Natural killer cell (primary cell): ENCODE results near the gene MBNL1. TPM values are rescaled to one million over a fixed set of nuclear protein-coding genes. Genes with fewer than 3 reads are reported as not detected.

Experiments
- ATAC-seq, 3 donors: fragments of 150-1000 bp in 2 of 3; fragments of 200-7000 bp in 1 of 3; cut with Tn5 transposase; 1 replicate in 1 of 3; 2 replicates in 2 of 3; pipeline ENCODE4 v1.10.0; 2021; ENCODE audit warnings: mild to moderate bottlenecking in 2 of 3, moderate library complexity in 2 of 3
- DNase-seq, 2 donors: peaks; one replicate each; pipeline versions ENCODE4 v3.0.0 to v3.0.0-alpha.2; 2013 to 2021; ENCODE audit warnings: mixed read lengths in 1 of 2
- H3K27ac ChIP-seq: one replicate; pipeline ENCODE4 v1.5.1; 2013; ENCODE audit warnings: mild to moderate bottlenecking, low read length
- H3K27me3 ChIP-seq: one replicate; pipeline ENCODE4 v1.6.1; 2013; ENCODE audit warnings: low read length; ENCODE audit not compliant: control insufficient read depth, insufficient read depth
- H3K36me3 ChIP-seq: one replicate; pipeline ENCODE4 v1.6.1; 2013; ENCODE audit warnings: low read length; ENCODE audit not compliant: control insufficient read depth, insufficient read depth
- H3K4me1 ChIP-seq: one replicate; pipeline ENCODE4 v1.6.1; 2013; ENCODE audit warnings: low read length; ENCODE audit not compliant: control insufficient read depth, insufficient read depth
- H3K4me3 ChIP-seq: one replicate; pipeline ENCODE4 v1.5.1; 2013; ENCODE audit warnings: low read length
- H3K9me3 ChIP-seq: one replicate; pipeline ENCODE4 v1.6.1; 2013; ENCODE audit warnings: low read length; ENCODE audit not compliant: control insufficient read depth, insufficient read depth
- H3K27ac Mint-ChIP-seq, 2 donors: one replicate each; pipeline ENCODE4 v1.8.0; 2022; ENCODE audit warnings: mild to moderate bottlenecking in 2 of 2, mixed read lengths in 2 of 2, moderate library complexity in 1 of 2
- H3K27me3 Mint-ChIP-seq, 2 donors: one replicate each; pipeline ENCODE4 v1.8.0; 2022; ENCODE audit warnings: low read depth in 2 of 2, mixed read lengths in 2 of 2
- H3K36me3 Mint-ChIP-seq: one replicate; pipeline ENCODE4 v1.8.0; 2022; ENCODE audit warnings: mixed read lengths
- H3K4me1 Mint-ChIP-seq, 2 donors: one replicate each; pipeline ENCODE4 v1.8.0; 2022; ENCODE audit warnings: mixed read lengths in 2 of 2
- H3K4me3 Mint-ChIP-seq: one replicate; pipeline ENCODE4 v1.8.0; 2022; ENCODE audit warnings: mild to moderate bottlenecking, moderate library complexity, mixed read lengths
- H3K9me3 Mint-ChIP-seq, 2 donors: one replicate each; pipeline ENCODE4 v1.8.0; 2022; ENCODE audit warnings: mixed read lengths in 2 of 2
- CTCF ChIP-seq: fragments of 200-600 bp; IDR thresholded peaks from one replicate; pipeline ENCODE4 v1.8.0; 2022; ENCODE audit warnings: antibody characterized with exemption
- WGBS: methylation state at CpG from one replicate; pipeline ENCODE4 v1.1.7; 2013; ENCODE audit warnings: missing lambda C conversion rate; ENCODE audit not compliant: insufficient coverage; 5-methylcytosine and 5-hydroxymethylcytosine counted together
- intact Hi-C: fragments of 100-400 bp; cut with micrococcal nuclease; formaldehyde crosslinking; loops from one replicate; pipeline ENCODE4 v1.14.2; 2022
- total RNA-seq, 4 donors: library from RNA; stranded (reverse); fragments of 120-200 nt in 1 of 4; gene quantifications; one replicate each; pipeline versions ENCODE4 v1.2.3 to v1.2.4, GENCODE V29; 2013 to 2022

The MBNL1 gene
- total RNA-seq, 3 donors from 2014 or later (not counting 1 experiment from before 2014, with no cell fraction given) = 600 to 704 (median 607) TPM

DNA sequence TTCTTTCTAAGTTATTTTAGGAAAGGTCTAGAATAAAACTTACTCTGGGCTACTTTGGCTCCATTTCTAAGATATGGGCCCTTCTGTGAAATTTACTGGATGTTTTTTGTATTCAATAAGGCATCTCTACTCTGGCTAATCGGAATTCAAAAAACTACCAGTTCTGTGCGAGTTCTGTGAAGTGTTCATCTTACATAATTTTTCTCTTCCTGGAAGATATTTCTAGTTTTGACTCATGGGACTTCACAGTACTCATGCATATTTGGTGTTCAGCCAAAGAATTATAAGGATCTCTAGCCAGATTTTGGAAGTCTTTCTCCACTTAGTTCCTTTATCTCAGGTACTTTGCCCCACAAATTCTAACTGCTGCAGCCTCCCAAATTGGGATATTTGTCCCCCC lies 46.4 kb upstream of the MBNL1 start:
- Mint-ChIP-seq H3K9me3 (no peaks in the 10 kb centered on the region), H3K4me1 (peaks cover 6 to 31% of the 10 kb centered on the region in 2 donors), H3K4me3 (no peak overlapping the region), H3K36me3 (no peaks in the 10 kb centered on the region), H3K27me3 (no peaks in the 10 kb centered on the region), H3K27ac (no peak overlapping the region)
- no peak overlapping the region for H3K4me3 ChIP-seq
- no peaks in the 10 kb centered on the region for H3K36me3 ChIP-seq
- DNase-seq = no peak
- 71% methylated on average over 2 of the region's 2 CpGs for WGBS
- H3K4me1 ChIP-seq = peaks cover 4% of the 10 kb centered on the region
- TF ChIP-seq CTCF = no peak
- H3K9me3 ChIP-seq = no peaks in the 10 kb centered on the region
- intact Hi-C loops = no loop called here
- no peak for ATAC-seq
- H3K27me3 ChIP-seq = no peaks in the 10 kb centered on the region
- H3K27ac ChIP-seq = no peak overlapping the region

GRCh38 chr3:152225201-152225600 lies 43.5 kb upstream of the MBNL1 start:
- Mint-ChIP-seq H3K4me3 (no peak overlapping the region), H3K4me1 (peaks cover 5 to 17% of the 10 kb centered on the region in 2 donors), H3K27me3 (no peaks in the 10 kb centered on the region), H3K27ac (no peak overlapping the region), H3K36me3 (no peaks in the 10 kb centered on the region), H3K9me3 (no peaks in the 10 kb centered on the region)
- ATAC-seq = no peak
- no peak overlapping the region for H3K4me3 ChIP-seq
- H3K27ac ChIP-seq = no peak overlapping the region
- no peaks in the 10 kb centered on the region for H3K27me3 ChIP-seq
- DNase-seq = no peak
- no peaks in the 10 kb centered on the region for H3K9me3 ChIP-seq
- TF ChIP-seq CTCF = no peak
- H3K4me1 ChIP-seq = no peaks in the 10 kb centered on the region
- WGBS = 29% methylated on average over 1 of the region's 2 CpGs
- no peaks in the 10 kb centered on the region for H3K36me3 ChIP-seq
- intact Hi-C loops = no loop called here

- Mint-ChIP-seq H3K4me1 (peaks cover 14 to 24% of the 10 kb centered on the region in 2 donors), H3K36me3 (no peaks in the 10 kb centered on the region), H3K9me3 (no peaks in the 10 kb centered on the region), H3K27me3 (peaks cover 0 to 4% of the 10 kb centered on the region in 2 donors), H3K27ac (no peak overlapping the region), H3K4me3 (no peak overlapping the region)
- TF ChIP-seq CTCF = no peak
- Histone ChIP-seq H3K4me3 (no peak overlapping the region), H3K36me3 (no peaks in the 10 kb centered on the region), H3K27me3 (no peaks in the 10 kb centered on the region), H3K9me3 (no peaks in the 10 kb centered on the region), H3K27ac (no peak overlapping the region), H3K4me1 (no peaks in the 10 kb centered on the region)
- ATAC-seq = no peak
- intact Hi-C loops = no loop called here
- WGBS = 100% methylated on average over 2 of the region's 2 CpGs
- DNase-seq = no peak
Measured at GRCh38 chr3:152226176-152226575, 42.6 kb upstream of the MBNL1 start.

DNA sequence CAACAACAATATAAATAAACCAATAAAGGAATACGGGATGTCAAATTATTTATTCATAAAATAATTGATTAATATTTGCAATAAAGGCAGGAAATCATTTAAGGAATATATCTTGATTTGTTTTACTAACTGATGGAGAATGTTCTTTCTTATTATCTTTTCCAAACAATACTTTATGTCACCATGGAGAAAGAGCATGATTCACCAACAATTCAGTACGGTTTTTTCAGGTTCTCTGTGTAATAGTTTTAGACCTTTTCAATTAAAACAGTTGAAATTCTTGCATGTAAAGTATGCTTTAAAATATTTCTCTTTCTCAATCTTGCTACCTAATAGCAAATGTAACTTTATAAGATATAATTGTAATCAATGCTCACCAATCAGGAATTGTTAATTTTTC lies 41.7 kb upstream of the MBNL1 start:
- no CpG with 5 or more reads among the region's 2 CpGs for WGBS
- H3K4me1 Mint-ChIP-seq = peaks cover 14 to 24% of the 10 kb centered on the region in 2 donors
- TF ChIP-seq CTCF = no peak

More for the DNA sequence above, 41.7 kb upstream of the MBNL1 start:
- Mint-ChIP-seq H3K27ac (no peak overlapping the region), H3K9me3 (no peaks in the 10 kb centered on the region), H3K36me3 (no peaks in the 10 kb centered on the region), H3K4me3 (no peak overlapping the region), H3K27me3 (peaks cover 0 to 4% of the 10 kb centered on the region in 2 donors)
- no peaks in the 10 kb centered on the region for H3K4me1 ChIP-seq
- H3K9me3 ChIP-seq = no peaks in the 10 kb centered on the region
- no peaks in the 10 kb centered on the region for H3K27me3 ChIP-seq
- ATAC-seq (no peak), DNase-seq (no peak)
- H3K4me3 ChIP-seq = no peak overlapping the region
- H3K27ac ChIP-seq = no peak overlapping the region
- no peaks in the 10 kb centered on the region for H3K36me3 ChIP-seq
- intact Hi-C loops = no loop called here
